Measurements from ENCODE around the gene TMEM187.
A peak's percentile ranks its signal among the peaks of the same experiment; 100 is the strongest.

TMEM187 gene

GRCh38 chrX:153972368-153973126 lies at the start of gene TMEM187:
TSS of gene TMEM187 (plus strand) at chrX:153972754. CDS start at chrX:153982063, 9,309 bp downstream.
- peak; percentile 78 for DNase-seq

- no peak for DNase-seq
Measured at GRCh38 chrX:153922932-153923857, 49.4 kb upstream of the TMEM187 start.

GRCh38 chrX:153924149-153924861 lies 48.2 kb upstream of the TMEM187 start:
- no peak for DNase-seq

GRCh38 chrX:153925387-153925738 lies 47.2 kb upstream of the TMEM187 start:
- no peak for DNase-seq

- no peak for DNase-seq
Measured at GRCh38 chrX:153925739-153926551, 46.6 kb upstream of the TMEM187 start, which contains the start of gene ARHGAP4. TSS of gene ARHGAP4 (minus strand) at chrX:153926264. CDS start at chrX:153926202, 62 bp downstream.

- no peak for DNase-seq
Measured at GRCh38 chrX:153926552-153926857, 46.0 kb upstream of the TMEM187 start.

- peak; percentile 59 for DNase-seq
Measured at GRCh38 chrX:153926858-153927671, 45.5 kb upstream of the TMEM187 start.

- no peak for DNase-seq
Measured at GRCh38 chrX:153927672-153927921, 45.0 kb upstream of the TMEM187 start.

GRCh38 chrX:153927922-153928760 lies 44.4 kb upstream of the TMEM187 start:
- DNase-seq: peak; percentile 89

- no peak for DNase-seq
Measured at GRCh38 chrX:153928846-153929245, 43.7 kb upstream of the TMEM187 start.

- DNase-seq: no peak
Measured at GRCh38 chrX:153929576-153929975, 43.0 kb upstream of the TMEM187 start.

GRCh38 chrX:153930011-153930910 lies 42.3 kb upstream of the TMEM187 start:
- DNase-seq: no peak

- no peak for DNase-seq
Measured at GRCh38 chrX:153931151-153931550, 41.4 kb upstream of the TMEM187 start.

GRCh38 chrX:153931748-153932147 lies 40.8 kb upstream of the TMEM187 start:
- DNase-seq: no peak

GRCh38 chrX:153932220-153932915 lies 40.2 kb upstream of the TMEM187 start:
- DNase-seq: no peak

- no peak for DNase-seq
Measured at GRCh38 chrX:153933748-153934147, 38.8 kb upstream of the TMEM187 start.

- no peak for DNase-seq
Measured at GRCh38 chrX:153934148-153934761, 38.3 kb upstream of the TMEM187 start.

GRCh38 chrX:153934762-153935325 lies 37.7 kb upstream of the TMEM187 start, which contains the start of gene NAA10:
TSS of gene NAA10 (minus strand) at chrX:153935037. CDS start at chrX:153934904, 133 bp downstream.
- DNase-seq: no peak
